ENCODE measurements around the gene RALB. TPM values are rescaled to one million over a fixed set of nuclear protein-coding genes. Genes with fewer than 3 reads are reported as not detected.

RALB gene
- total RNA-seq, 1 donor from 2014 or later: 23.5 TPM

GRCh38 chr2:120204945-120205670 is 47.5 kb upstream of the RALB start:
- Mint-ChIP-seq H3K9me3 (ENCODE audit: low read depth) (peaks cover 4% of the 10 kb centered on the region), H3K27me3 (ENCODE audit: low read depth) (no peaks in the 10 kb centered on the region), H3K4me3 (ENCODE audit: unreplicated experiment) (no peak overlapping the region), H3K36me3 (ENCODE audit: low read depth) (peaks cover 2% of the 10 kb centered on the region), H3K4me1 (ENCODE audit: low read depth) (no peaks in the 10 kb centered on the region), H3K27ac (ENCODE audit: unreplicated experiment) (no peak overlapping the region)
- no peak for DNase-seq (ENCODE audit: low spot score)
- TF ChIP-seq CTCF (IDR thresholded peaks at IDR 0.05): no peak

- H3K27me3 Mint-ChIP-seq (ENCODE audit: low read depth): no peaks in the 10 kb centered on the region
- no peaks in the 10 kb centered on the region for H3K9me3 Mint-ChIP-seq (ENCODE audit: low read depth)
- no peak overlapping the region for H3K4me3 Mint-ChIP-seq (ENCODE audit: unreplicated experiment)
- no peak for DNase-seq (ENCODE audit: low spot score)
- TF ChIP-seq CTCF (IDR thresholded peaks at IDR 0.05): peak; percentile 55
- H3K36me3 Mint-ChIP-seq (ENCODE audit: low read depth): no peaks in the 10 kb centered on the region
- no peaks in the 10 kb centered on the region for H3K4me1 Mint-ChIP-seq (ENCODE audit: low read depth)
- H3K27ac Mint-ChIP-seq (ENCODE audit: unreplicated experiment): no peak overlapping the region
Measured at GRCh38 chr2:120206022-120206581, 46.5 kb upstream of the RALB start.

- no peak for DNase-seq (ENCODE audit: low spot score)
- Mint-ChIP-seq H3K27me3 (ENCODE audit: low read depth) (no peaks in the 10 kb centered on the region), H3K4me3 (ENCODE audit: unreplicated experiment) (no peak overlapping the region), H3K36me3 (ENCODE audit: low read depth) (no peaks in the 10 kb centered on the region), H3K9me3 (ENCODE audit: low read depth) (no peaks in the 10 kb centered on the region), H3K27ac (ENCODE audit: unreplicated experiment) (no peak overlapping the region), H3K4me1 (ENCODE audit: low read depth) (no peaks in the 10 kb centered on the region)
- no peak for TF ChIP-seq CTCF (IDR thresholded peaks at IDR 0.05)
Measured at GRCh38 chr2:120208381-120209353, 44.0 kb upstream of the RALB start.

- Mint-ChIP-seq H3K4me3 (ENCODE audit: unreplicated experiment) (no peak overlapping the region), H3K36me3 (ENCODE audit: low read depth) (no peaks in the 10 kb centered on the region), H3K27ac (ENCODE audit: unreplicated experiment) (no peak overlapping the region), H3K27me3 (ENCODE audit: low read depth) (no peaks in the 10 kb centered on the region), H3K4me1 (ENCODE audit: low read depth) (no peaks in the 10 kb centered on the region), H3K9me3 (ENCODE audit: low read depth) (no peaks in the 10 kb centered on the region)
- TF ChIP-seq CTCF (IDR thresholded peaks at IDR 0.05): no peak
- DNase-seq (ENCODE audit: low spot score): peak; percentile 59
Measured at GRCh38 chr2:120209427-120210269, 43.0 kb upstream of the RALB start.
